Activated T-cell treated with anti-CD3 and anti-CD28 coated beads for 4 hours (primary cell): Measurements from ENCODE around the gene VSX1.

Experiments
- DNase-seq: peaks from one replicate; pipeline ENCODE4 v3.0.0-alpha.2; 2020

The VSX1 gene

GRCh38 chr20:25038591-25039015 lies 43.3 kb downstream of the VSX1 start:
- no peak for DNase-seq

- no peak for DNase-seq
Observed at GRCh38 chr20:25038103-25038410, 43.9 kb downstream of the VSX1 start.

- no peak for DNase-seq
Observed at GRCh38 chr20:25037288-25038102, 44.4 kb downstream of the VSX1 start.

- no peak for DNase-seq
Observed at GRCh38 chr20:25036331-25036936, 45.5 kb downstream of the VSX1 start.

GRCh38 chr20:25035921-25036320 lies 46.0 kb downstream of the VSX1 start:
- DNase-seq = no peak

- no peak for DNase-seq
Observed at GRCh38 chr20:25033924-25034300, 48.0 kb downstream of the VSX1 start.

GRCh38 chr20:25033265-25033923 lies 48.5 kb downstream of the VSX1 start:
- no peak for DNase-seq

GRCh38 chr20:25032478-25033264 lies 49.3 kb downstream of the VSX1 start:
- no peak for DNase-seq

- no peak for DNase-seq
Observed at GRCh38 chr20:25032065-25032477, 49.9 kb downstream of the VSX1 start.

GRCh38 chr20:25031241-25031640 lies 50.7 kb downstream of the VSX1 start:
- DNase-seq = no peak

- no peak for DNase-seq
Observed at GRCh38 chr20:25030649-25031207, 51.2 kb downstream of the VSX1 start.

- no peak for DNase-seq
Observed at GRCh38 chr20:25030007-25030648, 51.8 kb downstream of the VSX1 start.

GRCh38 chr20:25025986-25026605 lies 55.8 kb downstream of the VSX1 start:
- DNase-seq = no peak
